ENCODE data around the gene REV1.
A peak's percentile ranks its signal among the peaks of the same experiment; 100 is the strongest.

The REV1 gene

GRCh38 chr2:99404797-99405669, 84.8 kb downstream of the REV1 start:
- no peak for TF ChIP-seq CTCF (IDR thresholded peaks at IDR 0.05)

- no peak for TF ChIP-seq CTCF (IDR thresholded peaks at IDR 0.05)
Measured at GRCh38 chr2:99404039-99404796, 85.6 kb downstream of the REV1 start.

- TF ChIP-seq CTCF (IDR thresholded peaks at IDR 0.05): peak; percentile 20; the same call in 1 of the 2 replicates
Measured at GRCh38 chr2:99403524-99403923, 86.3 kb downstream of the REV1 start.

GRCh38 chr2:99403084-99403483, 86.7 kb downstream of the REV1 start:
- no peak for TF ChIP-seq CTCF (IDR thresholded peaks at IDR 0.05)

GRCh38 chr2:99401841-99402240, 88.0 kb downstream of the REV1 start:
- no peak for TF ChIP-seq CTCF (IDR thresholded peaks at IDR 0.05)

GRCh38 chr2:99399795-99400194, 90.0 kb downstream of the REV1 start:
- no peak for TF ChIP-seq CTCF (IDR thresholded peaks at IDR 0.05)

- no peak for TF ChIP-seq CTCF (IDR thresholded peaks at IDR 0.05)
Measured at GRCh38 chr2:99399063-99399462, 90.8 kb downstream of the REV1 start.
